Stimulated activated CD4-positive, alpha-beta T cell treated with anti-CD3 and anti-CD28 coated beads, Interleukin-1b, Interleukin-23, amount 100 ng/mL, for 1 hour (primary cell): ENCODE results near the gene PDE1C.
"Not testable (repeated sequence)": the region's sequence is repeated elsewhere in the genome, so short reads cannot be mapped to it uniquely, and the experiment has no call there.

Experiments used
- DNase-seq, 2 donors: peaks; one replicate each; pipeline ENCODE4 v3.0.0-alpha.2; 2020; ENCODE audit warnings: low read depth in 2 of 2

Gene PDE1C

DNA sequence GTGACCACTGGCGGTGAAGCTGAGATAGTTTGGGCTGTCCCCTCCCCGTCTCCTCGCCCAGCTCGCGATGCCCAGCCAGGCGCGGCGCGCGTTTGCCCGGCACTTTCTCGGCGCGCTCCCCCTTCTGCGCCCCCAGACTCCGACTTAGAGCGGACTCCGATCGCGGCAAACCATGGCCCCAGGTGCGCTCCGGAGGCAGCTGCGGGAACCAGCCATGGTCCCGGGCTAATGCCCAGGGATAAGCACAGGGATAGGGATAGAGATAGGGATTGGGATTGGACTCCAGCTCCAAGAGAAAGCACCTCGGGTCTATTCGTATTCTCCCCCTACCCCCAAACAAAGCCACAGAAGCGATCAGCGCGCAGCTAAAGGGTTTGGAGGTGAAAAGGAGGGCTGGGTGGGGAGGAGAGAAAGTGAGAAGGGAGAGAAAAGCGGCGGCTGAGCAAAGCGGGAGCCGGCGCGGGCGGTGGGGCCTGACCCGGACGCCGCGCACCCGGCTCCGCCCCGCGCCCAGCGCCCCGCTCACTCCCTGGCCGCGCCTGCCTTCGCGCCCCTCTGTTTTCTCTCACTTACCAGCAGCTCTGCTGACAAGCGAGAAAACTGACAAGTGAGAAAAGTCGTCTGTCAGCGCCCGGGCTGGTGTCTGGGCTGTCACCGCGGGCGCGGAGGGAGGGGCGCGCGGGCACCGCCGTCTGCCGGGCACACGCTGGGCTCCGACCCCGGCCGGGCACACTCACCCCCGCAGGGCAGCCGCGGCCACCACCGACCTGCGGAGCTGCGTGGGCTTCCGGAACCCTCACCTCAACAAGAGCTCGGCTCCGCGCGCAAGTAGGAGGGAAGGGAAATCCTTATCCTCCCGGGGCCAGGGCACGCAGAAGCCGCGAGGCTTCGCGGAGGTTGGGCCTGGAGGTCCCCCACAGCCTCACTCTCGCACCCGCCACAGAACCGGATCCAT is at the start of gene PDE1C:
Gene PDE1C (minus strand): TSS at position 2 of the 955 bp plus-strand sequence.
- no peak for DNase-seq

- no peak for DNase-seq
Measured at GRCh38 chr7:32119790-32120196, 49.6 kb upstream of the PDE1C start.

GRCh38 chr7:32117837-32118236 is 47.6 kb upstream of the PDE1C start:
- no peak for DNase-seq

DNA sequence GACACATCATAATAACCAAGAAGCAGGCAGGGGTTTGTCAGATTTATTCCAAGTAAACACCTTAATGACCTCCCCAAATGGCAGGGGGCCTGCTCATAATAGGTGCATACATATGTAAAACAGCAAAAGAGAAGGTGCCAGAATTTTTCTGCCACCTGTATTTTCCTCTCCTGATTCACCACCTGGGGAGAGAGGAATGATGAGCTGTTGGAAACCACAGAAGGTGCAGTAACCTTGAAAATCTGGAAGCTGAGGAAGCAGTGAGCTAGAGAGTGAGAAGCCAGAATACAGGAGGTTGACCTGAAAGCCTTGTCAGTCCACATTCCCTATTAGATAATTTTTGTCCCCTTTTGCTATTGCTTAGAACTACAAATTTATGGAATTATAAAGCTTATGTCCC is 46.2 kb upstream of the PDE1C start:
- no peak for DNase-seq

- DNase-seq = no peak
Measured at GRCh38 chr7:32115831-32116230, 45.6 kb upstream of the PDE1C start.

DNA sequence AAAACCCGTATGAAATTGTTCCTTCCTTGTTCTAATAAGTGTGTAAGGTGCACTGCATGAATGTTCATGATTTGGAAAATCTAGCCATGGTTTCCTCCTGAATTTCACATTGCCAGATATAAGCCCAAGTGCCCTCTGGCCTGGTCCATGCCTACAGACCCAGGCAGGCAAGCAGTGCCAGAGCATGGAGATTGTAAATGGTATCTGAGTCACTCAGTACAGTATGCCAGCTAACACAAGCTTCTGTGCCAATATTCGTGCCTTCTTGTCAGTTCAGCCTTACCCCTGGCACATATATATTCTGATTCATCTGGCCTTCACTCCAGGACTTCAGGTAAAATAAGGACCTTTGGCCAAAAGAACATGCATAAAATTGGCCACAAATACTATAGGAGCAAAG is 38.4 kb upstream of the PDE1C start:
- no peak for DNase-seq

GRCh38 chr7:32104766-32105165 is 34.6 kb upstream of the PDE1C start:
- no peak for DNase-seq

GRCh38 chr7:32103361-32103760 is 33.2 kb upstream of the PDE1C start:
- DNase-seq = no peak

DNA sequence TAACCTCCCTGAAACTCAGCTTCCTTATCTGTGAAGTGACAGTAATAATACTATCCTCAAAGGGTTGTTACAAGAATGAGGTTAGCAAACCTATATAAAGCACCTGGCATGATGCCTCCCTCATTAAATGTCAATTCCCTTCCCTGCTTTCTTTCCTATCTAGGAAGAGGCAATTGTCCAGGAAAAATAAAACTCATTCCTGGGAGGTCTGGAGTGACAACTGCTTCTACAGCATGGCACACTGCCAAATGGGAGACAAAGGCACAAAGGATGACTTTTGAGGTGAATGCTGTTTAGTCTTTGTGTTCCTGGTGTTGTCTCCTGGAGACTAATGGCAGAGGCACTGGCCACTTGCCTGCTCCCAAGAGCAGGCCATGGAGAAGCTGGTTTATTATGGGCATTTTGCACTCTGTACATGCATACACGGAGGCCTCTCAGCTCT is 32.2 kb upstream of the PDE1C start:
- DNase-seq = no peak

- DNase-seq = no peak
Measured at GRCh38 chr7:32100407-32100907, 30.2 kb upstream of the PDE1C start.

GRCh38 chr7:32094516-32094915 is 24.3 kb upstream of the PDE1C start:
- DNase-seq = no peak

DNA sequence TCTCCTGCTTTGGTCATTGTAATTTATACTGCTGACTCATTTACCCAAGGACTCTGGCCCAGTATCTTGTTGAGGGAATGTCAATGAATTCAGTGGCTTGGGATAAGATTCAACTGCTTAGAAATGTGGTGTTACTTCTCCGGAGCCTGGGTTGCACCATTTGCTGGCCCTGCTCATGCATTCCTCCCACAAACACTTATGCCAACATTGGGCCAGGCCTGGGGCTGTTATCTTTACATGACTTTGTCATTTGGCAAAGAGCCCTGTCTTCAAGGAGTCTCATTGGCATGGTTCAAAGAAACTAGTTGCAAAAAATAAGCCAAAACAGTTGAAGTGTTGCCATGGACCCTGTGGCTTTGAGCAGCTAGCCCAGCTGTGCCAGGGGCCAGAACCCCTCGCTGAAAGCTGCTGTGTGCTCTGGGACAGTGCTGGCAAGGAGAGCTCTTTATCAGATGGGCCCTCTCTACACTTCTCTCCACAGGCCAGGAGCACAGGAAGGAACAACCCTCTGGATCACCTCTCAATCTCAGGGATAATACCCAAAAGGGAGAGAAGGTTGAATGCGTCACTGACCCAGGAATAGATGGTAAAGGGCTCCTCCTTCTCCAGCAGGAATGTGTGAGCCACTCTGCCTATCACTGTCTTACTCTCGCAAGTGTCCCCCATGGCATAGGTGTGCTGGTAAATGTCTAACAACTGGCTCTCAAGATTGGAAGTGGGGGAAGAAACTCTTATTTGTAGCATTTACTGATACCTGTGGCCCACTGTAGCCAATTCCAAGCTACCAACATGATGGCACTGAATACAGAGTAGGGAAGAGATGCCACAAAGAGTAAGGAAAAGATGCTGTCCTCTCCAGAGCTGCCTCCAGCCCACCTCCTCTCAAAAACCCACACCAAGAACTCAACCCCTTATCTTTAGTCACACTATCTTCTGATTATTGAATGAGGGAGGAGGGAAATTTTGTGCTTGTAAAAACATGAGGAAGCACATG is 23.5 kb upstream of the PDE1C start:
- no peak for DNase-seq

- no peak for DNase-seq
Measured at GRCh38 chr7:32092346-32092745, 22.1 kb upstream of the PDE1C start.

DNA sequence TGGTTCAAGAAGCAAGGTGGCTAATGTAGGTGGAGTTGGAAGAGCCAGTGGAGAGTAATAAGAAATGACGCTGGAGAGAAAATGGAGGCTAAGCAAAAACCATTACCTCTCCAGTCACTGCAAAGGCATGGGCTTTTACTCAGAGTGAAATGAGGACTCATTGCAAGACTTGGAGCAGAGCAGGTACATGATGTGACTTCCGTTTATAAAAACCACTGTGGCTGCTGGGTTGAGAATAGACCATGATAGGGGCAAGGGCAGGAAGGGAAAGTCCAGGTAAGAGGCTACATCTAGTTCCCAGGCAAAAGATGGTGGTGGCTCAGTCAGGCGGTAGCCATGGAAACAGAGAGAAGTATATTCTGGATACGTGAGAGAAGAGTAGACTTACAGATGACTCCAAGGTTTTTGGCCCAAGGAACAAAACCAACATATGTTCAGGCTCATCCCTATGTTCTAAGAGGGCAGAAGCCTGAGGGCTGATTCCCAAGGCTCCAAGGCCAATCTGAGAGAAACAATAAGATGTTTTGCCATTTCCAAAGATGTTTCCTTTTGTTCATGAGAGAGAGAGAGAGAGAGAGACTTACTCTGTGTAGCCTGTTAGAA is 21.5 kb upstream of the PDE1C start:
- DNase-seq = no peak

DNA sequence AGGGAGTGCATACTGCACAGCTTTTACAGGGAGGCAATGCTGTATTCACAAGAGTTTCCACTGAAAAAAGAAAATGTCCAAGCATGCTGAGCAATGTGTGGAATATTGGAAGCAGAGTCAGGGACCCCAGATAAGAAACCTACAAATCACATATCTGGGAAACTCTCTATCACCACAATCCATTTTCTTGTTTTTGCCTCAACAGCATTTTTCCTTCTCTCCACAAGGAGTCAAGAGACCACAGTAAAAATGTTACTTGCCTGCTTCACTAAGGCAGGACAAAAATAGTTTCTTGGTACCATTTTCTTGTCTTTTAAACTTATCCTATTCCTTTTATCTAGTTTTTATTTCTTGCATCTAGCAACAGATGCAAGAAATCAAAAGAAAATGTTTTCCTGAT is 19.5 kb upstream of the PDE1C start:
- no peak for DNase-seq

DNA sequence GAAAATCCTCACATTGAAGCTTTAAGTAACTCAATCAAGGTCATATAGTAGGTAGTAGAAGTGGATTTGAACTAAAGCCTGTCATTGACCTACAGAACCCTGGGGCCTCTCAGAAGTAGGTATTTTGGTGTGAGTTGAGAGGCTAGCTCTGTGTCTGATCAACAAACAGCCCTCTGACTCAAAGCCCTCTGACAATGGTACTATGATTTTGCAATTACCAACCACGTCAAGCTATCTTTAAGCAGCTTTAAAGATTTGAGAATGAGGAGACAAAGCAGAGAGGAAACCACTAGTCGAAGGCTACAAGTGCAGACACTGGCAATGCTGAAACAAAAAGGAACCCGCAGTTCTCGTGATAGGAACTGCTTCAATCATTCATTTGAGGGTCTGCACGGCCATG is 19.0 kb upstream of the PDE1C start:
- DNase-seq = no peak

DNA sequence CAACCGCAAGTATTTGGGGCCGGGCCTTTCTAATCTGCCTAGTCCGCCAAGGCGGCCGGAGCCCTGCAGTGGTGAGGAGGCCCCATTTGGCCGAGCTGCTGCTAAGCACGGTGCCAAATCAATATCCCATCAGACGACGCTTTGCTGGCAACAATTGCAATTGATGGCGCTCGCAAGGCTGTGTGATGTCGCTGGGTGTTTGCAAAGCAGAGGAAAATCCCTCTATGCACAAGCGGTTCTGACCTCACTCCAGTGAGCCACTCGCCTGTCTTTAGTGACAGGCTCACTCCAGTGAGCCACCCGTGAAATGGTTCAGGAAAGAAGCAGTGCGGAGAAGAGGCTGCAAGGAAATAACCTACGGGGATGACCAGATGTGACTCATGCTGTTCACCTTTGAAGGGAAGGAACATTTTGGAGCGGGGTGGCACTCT is 18.3 kb upstream of the PDE1C start:
- DNase-seq = no peak

GRCh38 chr7:32079510-32079909 is 9.3 kb upstream of the PDE1C start:
- DNase-seq = no peak

DNA sequence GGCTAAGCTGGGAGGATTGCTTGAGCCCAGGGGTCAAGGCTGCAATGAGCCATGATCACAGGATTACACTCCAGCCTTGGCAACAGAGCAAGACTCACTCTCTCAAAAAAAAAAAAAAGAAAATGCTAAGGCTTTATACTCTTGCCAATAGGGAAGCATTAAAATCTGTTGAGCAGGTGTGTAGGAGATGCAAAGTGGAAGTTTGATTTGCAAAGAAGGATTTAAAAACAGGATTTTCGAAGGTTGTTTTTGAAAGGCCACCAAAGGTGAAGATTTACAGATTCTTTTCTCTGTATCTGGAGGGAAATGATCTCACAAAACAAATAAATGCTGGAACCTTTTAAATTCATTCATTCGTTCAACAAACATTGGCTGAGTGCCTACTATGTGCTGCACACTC is 8.6 kb upstream of the PDE1C start:
- DNase-seq = no peak

- no peak for DNase-seq
Measured at GRCh38 chr7:32077806-32078205, 7.6 kb upstream of the PDE1C start.

DNA sequence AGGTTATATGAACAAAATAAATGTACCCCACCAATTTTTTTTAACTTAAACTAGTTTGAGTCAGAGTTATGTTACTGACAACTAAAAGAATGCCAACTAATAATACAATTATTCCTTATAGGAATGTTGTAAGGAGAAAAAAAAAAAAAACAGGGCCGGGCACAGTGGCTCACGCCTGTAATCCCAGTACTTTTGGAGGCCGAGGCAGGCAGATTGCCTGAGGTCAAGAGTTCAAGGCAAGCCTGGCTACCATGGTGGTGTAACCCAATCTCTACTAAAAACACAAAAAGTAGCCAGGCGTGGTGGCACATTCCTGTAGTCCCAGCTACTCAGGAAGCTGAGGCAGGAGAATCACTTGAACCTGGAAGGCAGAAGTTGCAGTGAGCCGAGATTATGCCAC is 6.6 kb upstream of the PDE1C start:
- DNase-seq = not testable (repeated sequence)

DNA sequence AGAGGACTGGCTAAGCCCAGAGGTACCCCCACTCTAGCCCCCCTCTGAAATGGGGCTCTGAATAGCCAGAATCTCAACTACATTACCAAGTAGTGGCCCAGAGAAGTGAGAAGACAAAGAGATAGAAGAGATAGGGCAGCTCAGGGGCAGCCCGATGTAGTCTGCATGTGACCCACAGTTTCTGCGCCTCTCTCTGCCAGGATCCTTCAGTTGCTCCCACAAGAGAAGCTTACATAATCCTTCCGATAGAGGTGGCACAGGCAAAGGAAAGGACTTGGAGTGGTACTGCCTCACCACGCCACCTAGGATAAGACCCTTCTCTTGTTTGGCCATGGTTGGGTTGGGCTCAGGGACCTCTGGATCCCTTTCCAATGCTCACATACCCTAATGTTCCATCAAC is 5.4 kb upstream of the PDE1C start:
- no peak for DNase-seq
